Tibial nerve (tissue), 4 donors: Measurements from ENCODE around the gene ZC2HC1C.
A peak's percentile ranks its signal among the peaks of the same experiment; 100 is the strongest.

Experiments
- EP300 ChIP-seq, 2 donors: sonication (generic); formaldehyde crosslinking; IDR thresholded peaks; one replicate each; pipeline ENCODE4 v1.6.1; 2017; ENCODE audit warnings: antibody characterized with exemption in 2 of 2, mild to moderate bottlenecking in 1 of 2
- POLR2A ChIP-seq, 2 donors: fragments of 450-650 bp; IDR thresholded peaks; one replicate each; pipeline ENCODE4 v1.6.1; 2017; ENCODE audit warnings: antibody characterized with exemption in 2 of 2, mild to moderate bottlenecking in 2 of 2, moderate library complexity in 2 of 2
- TF ChIP-seq, protein P1 (sequence below), 5 experiments: fragments of 200-600 bp in 3 of 5; fragments of 450-650 bp in 2 of 5; sonication (generic) in 3 of 5; IDR thresholded peaks; one replicate each; pipeline ENCODE4 v1.5.1; 2016 to 2019; ENCODE audit warnings: antibody characterized with exemption in 5 of 5, mild to moderate bottlenecking in 3 of 5, moderate library complexity in 2 of 5

DNA sequence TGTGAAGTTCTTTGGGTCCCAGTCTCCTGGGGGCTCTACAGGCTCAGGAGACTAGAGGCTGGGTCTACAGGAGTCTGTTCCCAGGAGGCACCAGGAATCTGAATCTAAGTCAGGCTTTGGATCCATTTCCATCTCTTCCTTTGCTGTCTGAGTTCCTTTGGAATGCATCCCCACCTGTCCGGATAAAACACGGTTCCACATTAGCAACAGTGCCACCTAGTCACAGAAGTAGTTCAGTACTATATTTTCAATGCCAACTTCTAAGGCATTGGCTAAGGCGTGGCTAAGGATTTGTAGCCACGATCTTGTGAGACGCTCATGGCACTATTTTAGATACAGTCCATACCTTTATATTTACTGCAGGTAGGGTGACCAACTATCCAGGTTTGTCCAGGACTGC is 15.1 kb downstream of the ZC2HC1C start:
- TF ChIP-seq, protein P1, sequence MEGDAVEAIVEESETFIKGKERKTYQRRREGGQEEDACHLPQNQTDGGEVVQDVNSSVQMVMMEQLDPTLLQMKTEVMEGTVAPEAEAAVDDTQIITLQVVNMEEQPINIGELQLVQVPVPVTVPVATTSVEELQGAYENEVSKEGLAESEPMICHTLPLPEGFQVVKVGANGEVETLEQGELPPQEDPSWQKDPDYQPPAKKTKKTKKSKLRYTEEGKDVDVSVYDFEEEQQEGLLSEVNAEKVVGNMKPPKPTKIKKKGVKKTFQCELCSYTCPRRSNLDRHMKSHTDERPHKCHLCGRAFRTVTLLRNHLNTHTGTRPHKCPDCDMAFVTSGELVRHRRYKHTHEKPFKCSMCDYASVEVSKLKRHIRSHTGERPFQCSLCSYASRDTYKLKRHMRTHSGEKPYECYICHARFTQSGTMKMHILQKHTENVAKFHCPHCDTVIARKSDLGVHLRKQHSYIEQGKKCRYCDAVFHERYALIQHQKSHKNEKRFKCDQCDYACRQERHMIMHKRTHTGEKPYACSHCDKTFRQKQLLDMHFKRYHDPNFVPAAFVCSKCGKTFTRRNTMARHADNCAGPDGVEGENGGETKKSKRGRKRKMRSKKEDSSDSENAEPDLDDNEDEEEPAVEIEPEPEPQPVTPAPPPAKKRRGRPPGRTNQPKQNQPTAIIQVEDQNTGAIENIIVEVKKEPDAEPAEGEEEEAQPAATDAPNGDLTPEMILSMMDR (IDR thresholded peaks at IDR 0.05), result peak in 1 of 5 experiments; percentile 19
- TF ChIP-seq POLR2A (IDR thresholded peaks at IDR 0.05) (no peak), EP300 (IDR thresholded peaks at IDR 0.05) (no peak)
